Sigmoid colon (tissue), 4 donors: Measurements from ENCODE around the gene BEND6.

Source experiments
- EP300 ChIP-seq, 4 donors: sonication (generic); formaldehyde crosslinking; IDR thresholded peaks; one replicate each; pipeline ENCODE4 v1.6.1; 2017; ENCODE audit warnings: antibody characterized with exemption in 4 of 4
- POLR2A ChIP-seq, 2 donors: fragments of 450-650 bp; IDR thresholded peaks; one replicate each; pipeline ENCODE4 v1.6.1; 2016; ENCODE audit warnings: antibody characterized with exemption in 2 of 2, mild to moderate bottlenecking in 2 of 2, moderate library complexity in 2 of 2
- POLR2AphosphoS5 ChIP-seq, 4 donors: sonication (generic); formaldehyde crosslinking; IDR thresholded peaks; one replicate each; pipeline ENCODE4 v1.6.1; 2017; ENCODE audit warnings: antibody characterized with exemption in 4 of 4
- TF ChIP-seq, protein P1 (sequence below), 4 experiments: fragments of 450-650 bp in 3 of 4; fragments of 200-600 bp in 1 of 4; IDR thresholded peaks; one replicate each; pipeline ENCODE4 v1.5.1; 2016 to 2019; ENCODE audit warnings: antibody characterized with exemption in 4 of 4, mild to moderate bottlenecking in 3 of 4, moderate library complexity in 2 of 4

DNA sequence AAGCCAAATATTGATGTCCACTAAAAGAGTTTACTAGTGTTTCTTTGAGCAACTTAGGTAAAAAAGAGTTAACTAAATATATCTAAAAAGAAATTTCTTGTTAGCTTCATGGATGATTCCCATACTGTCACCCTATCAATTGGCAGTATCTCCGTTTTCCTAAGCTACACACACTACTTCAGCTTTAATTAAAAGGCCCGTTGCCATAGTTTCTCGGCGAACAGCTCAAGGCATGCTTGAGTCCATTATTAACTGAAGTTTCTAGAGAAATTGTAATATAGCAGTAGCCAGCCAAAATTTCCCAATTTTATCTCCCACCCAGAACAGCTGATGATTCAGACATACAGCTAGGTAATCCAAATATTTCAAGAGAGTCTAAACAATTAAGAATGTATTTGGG, 20.0 kb upstream of the BEND6 start:
- TF ChIP-seq, protein P1, sequence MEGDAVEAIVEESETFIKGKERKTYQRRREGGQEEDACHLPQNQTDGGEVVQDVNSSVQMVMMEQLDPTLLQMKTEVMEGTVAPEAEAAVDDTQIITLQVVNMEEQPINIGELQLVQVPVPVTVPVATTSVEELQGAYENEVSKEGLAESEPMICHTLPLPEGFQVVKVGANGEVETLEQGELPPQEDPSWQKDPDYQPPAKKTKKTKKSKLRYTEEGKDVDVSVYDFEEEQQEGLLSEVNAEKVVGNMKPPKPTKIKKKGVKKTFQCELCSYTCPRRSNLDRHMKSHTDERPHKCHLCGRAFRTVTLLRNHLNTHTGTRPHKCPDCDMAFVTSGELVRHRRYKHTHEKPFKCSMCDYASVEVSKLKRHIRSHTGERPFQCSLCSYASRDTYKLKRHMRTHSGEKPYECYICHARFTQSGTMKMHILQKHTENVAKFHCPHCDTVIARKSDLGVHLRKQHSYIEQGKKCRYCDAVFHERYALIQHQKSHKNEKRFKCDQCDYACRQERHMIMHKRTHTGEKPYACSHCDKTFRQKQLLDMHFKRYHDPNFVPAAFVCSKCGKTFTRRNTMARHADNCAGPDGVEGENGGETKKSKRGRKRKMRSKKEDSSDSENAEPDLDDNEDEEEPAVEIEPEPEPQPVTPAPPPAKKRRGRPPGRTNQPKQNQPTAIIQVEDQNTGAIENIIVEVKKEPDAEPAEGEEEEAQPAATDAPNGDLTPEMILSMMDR (IDR thresholded peaks at IDR 0.05), result no peak
- TF ChIP-seq POLR2A (IDR thresholded peaks at IDR 0.05), result no peak
- TF ChIP-seq POLR2AphosphoS5 (IDR thresholded peaks at IDR 0.05), result no peak
- TF ChIP-seq EP300 (IDR thresholded peaks at IDR 0.05), result no peak
